K562 (cell line): ENCODE data around the gene MYL5. TPM values are rescaled to one million over a fixed set of nuclear protein-coding genes. Genes with fewer than 3 reads are reported as not detected.

Experiments
- ATAC-seq: fragments of 200-7000 bp; cut with Tn5 transposase; 3 replicates; pipeline ENCODE4 v1.9.1; 2020; ENCODE audit warnings: moderate library complexity
- BruUV-seq: library from RNA; stranded (reverse); fragments of 400-500 nt; replicated peaks from 2 replicates; lab custom pipeline; 2021; lab: Mats Ljungman, UMichigan
- CTCF ChIA-PET: fragments of 300-600 bp; formaldehyde crosslinking; extraction: SDS; loops from one replicate; lab custom pipeline; 2021; ENCODE audit warnings: low intra/inter-chr PET ratio; lab: Yijun Ruan, JAX
- POLR2A ChIA-PET: fragments of 300-600, 350-650 bp; sonication (Branson Sonifier 250); formaldehyde crosslinking; extraction: SDS; loops from one replicate; lab custom pipeline; 2021; ENCODE audit warnings: antibody characterized with exemption, inconsistent platforms; lab: Yijun Ruan, JAX
- DNase-seq, 4 experiments: peaks; one replicate each; pipeline versions ENCODE4 v3.0.0 to v3.0.0-alpha.2; 2011 to 2018; ENCODE audit warnings: low spot score in 3 of 4, mixed read lengths in 3 of 4; ENCODE audit errors: extremely low read depth in 1 of 4
- FAIRE-seq: peaks from 2 replicates; lab custom pipeline; 2011; peaks lifted over from hg19 to GRCh38; lab: Jason Lieb, UNC
- H2AFZ ChIP-seq: 2 replicates; pipeline ENCODE4 v1.6.0; 2011; ENCODE audit warnings: low read depth, low read length, control low read depth, inconsistent platforms
- H3K27ac ChIP-seq: fragments of 200-600 bp; 3 replicates; pipeline ENCODE4 v1.8.0; 2011; ENCODE audit warnings: low read depth, mild to moderate bottlenecking, control low read depth, inconsistent platforms, low read length, moderate library complexity, mixed read lengths; ENCODE audit errors: extremely low read depth
- H3K27me3 ChIP-seq, 2 experiments: fragments of 300-600 bp in 1 of 2; 2 replicates in 1 of 2; 3 replicates in 1 of 2; pipeline versions ENCODE4 v1.6.0 to v1.8.0; 2011; ENCODE audit warnings: inconsistent platforms in 2 of 2, low read length in 2 of 2, mild to moderate bottlenecking in 1 of 2, mixed read lengths in 1 of 2, moderate library complexity in 1 of 2; ENCODE audit not compliant: control insufficient read depth in 2 of 2, insufficient read depth in 2 of 2
- H3K36me3 ChIP-seq: fragments of 300-600 bp; 3 replicates; pipeline ENCODE4 v1.8.0; 2011; ENCODE audit warnings: mild to moderate bottlenecking, low read length, inconsistent platforms; ENCODE audit not compliant: control insufficient read depth, insufficient read depth
- H3K4me1 ChIP-seq, 2 experiments: fragments of 200-600 bp in 1 of 2; replicated peaks in 1 of 2; 2 replicates in 1 of 2; 3 replicates in 1 of 2; pipeline versions ENCODE4 v1.5.1 to v1.8.0; 2011; ENCODE audit warnings: inconsistent platforms in 2 of 2, low read length in 2 of 2, mild to moderate bottlenecking in 1 of 2, mixed read lengths in 1 of 2, moderate library complexity in 1 of 2; ENCODE audit not compliant: control insufficient read depth in 2 of 2, insufficient read depth in 2 of 2
- H3K4me2 ChIP-seq: 2 replicates; pipeline ENCODE4 v1.6.1; 2011; ENCODE audit warnings: low read length, control low read depth, inconsistent platforms, mixed read lengths; ENCODE audit not compliant: insufficient read depth
- H3K4me3 ChIP-seq: fragments of 200-600 bp; sonication (generic), shearing (Covaris generic); 2 replicates; pipeline ENCODE4 v1.5.1; 2016; ENCODE audit warnings: control low read depth, inconsistent platforms
- H3K79me2 ChIP-seq: fragments of 200-600 bp; 3 replicates; pipeline ENCODE4 v1.8.0; 2011; ENCODE audit warnings: low read length, inconsistent platforms; ENCODE audit not compliant: control insufficient read depth, insufficient read depth
- H3K9ac ChIP-seq, 2 experiments: 2 replicates each; pipeline versions ENCODE4 v1.6.0 to v1.6.1; 2011; ENCODE audit warnings: low read depth in 2 of 2, low read length in 2 of 2, control low read depth in 1 of 2, inconsistent platforms in 1 of 2, mild to moderate bottlenecking in 1 of 2, mixed read lengths in 1 of 2; ENCODE audit not compliant: insufficient read depth in 1 of 2
- H3K9me1 ChIP-seq: one replicate; pipeline ENCODE4 v1.6.0; 2011; ENCODE audit warnings: inconsistent platforms, mild to moderate bottlenecking, low read length, moderate library complexity; ENCODE audit not compliant: control insufficient read depth, insufficient read depth
- H3K9me3 ChIP-seq: replicated peaks from 2 replicates; pipeline ENCODE4 v1.5.1; 2011; ENCODE audit warnings: low read depth, low read length, inconsistent platforms; ENCODE audit not compliant: control insufficient read depth, insufficient read depth
- H4K20me1 ChIP-seq: replicated peaks from 2 replicates; pipeline ENCODE4 v1.6.1; 2011; ENCODE audit warnings: low read length, inconsistent platforms, mixed read lengths; ENCODE audit not compliant: control insufficient read depth, insufficient read depth
- ADNP ChIP-seq: fragments of 200-800 bp; sonication (Bioruptor generic); IDR thresholded peaks from 2 replicates; pipeline ENCODE4 v1.6.1; 2016; ENCODE audit warnings: missing genetic modification characterization, missing compliant biosample characterization
- CREM ChIP-seq: IDR thresholded peaks from 2 replicates; pipeline ENCODE4 v1.6.1; 2014; ENCODE audit warnings: antibody characterized with exemption, low read depth
- E2F6 ChIP-seq, 2 experiments: IDR thresholded peaks; 2 replicates each; pipeline ENCODE4 v1.6.1; 2011; ENCODE audit warnings: borderline replicate concordance in 1 of 2, control low read depth in 1 of 2, low read depth in 1 of 2, low read length in 1 of 2, mild to moderate bottlenecking in 1 of 2, mixed read lengths in 1 of 2, moderate library complexity in 1 of 2; ENCODE audit not compliant: insufficient read depth in 1 of 2, insufficient read length in 1 of 2, poor library complexity in 1 of 2, severe bottlenecking in 1 of 2; ENCODE audit errors: extremely low read depth in 1 of 2
- FOS ChIP-seq: IDR thresholded peaks from 3 replicates; pipeline ENCODE4 v1.6.1; 2011; ENCODE audit not compliant: insufficient read length; ENCODE audit errors: extremely low read depth
- GATA2 ChIP-seq: sonication (generic); formaldehyde crosslinking; IDR thresholded peaks from 2 replicates; pipeline ENCODE4 v1.4.0; 2020; ENCODE audit warnings: mild to moderate bottlenecking, missing genetic modification reagents
- MAFG ChIP-seq: fragments of 450-650 bp; conservative IDR thresholded peaks from 2 replicates; pipeline ENCODE4 v1.6.1; 2016; ENCODE audit warnings: missing genetic modification characterization, missing compliant biosample characterization
- MTA2 ChIP-seq: fragments of 450-650 bp; IDR thresholded peaks from 2 replicates; pipeline ENCODE4 v1.6.1; 2016; ENCODE audit warnings: low read depth
- POLR2G ChIP-seq: fragments of 200-400 bp; formaldehyde crosslinking; IDR thresholded peaks from 2 replicates; pipeline ENCODE4 v1.6.1; 2017; ENCODE audit warnings: low read depth, mild to moderate bottlenecking, antibody characterized with exemption, low read length, moderate library complexity
- SUPT5H ChIP-seq: fragments of 450-650 bp; IDR thresholded peaks from 2 replicates; pipeline ENCODE4 v1.6.1; 2016
- ZNF124 ChIP-seq: sonication (generic); formaldehyde crosslinking; IDR thresholded peaks from 2 replicates; pipeline ENCODE4 v1.8.1; 2022; ENCODE audit warnings: missing genetic modification reagents
- ZNF511 ChIP-seq: sonication (generic); formaldehyde crosslinking; IDR thresholded peaks from 2 replicates; pipeline ENCODE4 v1.8.0; 2022; ENCODE audit warnings: mild to moderate bottlenecking, missing genetic modification reagents
- ZNF644 ChIP-seq: fragments of 200-800 bp; sonication (Bioruptor generic); IDR thresholded peaks from 2 replicates; pipeline ENCODE4 v1.6.1; 2016; ENCODE audit warnings: low read depth, missing genetic modification characterization, missing compliant biosample characterization
- WGBS: fragments of 100-300 bp; shearing (Covaris generic); methylation state at CpG from one replicate; pipeline ENCODE4 v1.1.6; 2016; ENCODE audit warnings: low coverage, mixed read lengths; ENCODE audit not compliant: insufficient coverage; ENCODE audit errors: missing lambda C conversion rate; 5-methylcytosine and 5-hydroxymethylcytosine counted together
- in situ Hi-C: fragments of 300-500 bp; cut with MboI; formaldehyde crosslinking; loops from 4 replicates; pipeline ENCODE4 v1.15.0; 2018; ENCODE audit warnings: inconsistent platforms, mixed read lengths
- intact Hi-C: fragments of 100-400 bp; cut with micrococcal nuclease; formaldehyde crosslinking; loops from 2 replicates; pipeline ENCODE4 v1.14.2; 2022
- polyA plus RNA-seq, 8 experiments: library from polyadenylated mRNA; depleted of rRNA in 4 of 8; stranded (reverse) in 5 of 8; unstranded in 3 of 8; fragments of >200 nt; fragmentation: Nextera tagmentation in 2 of 8; fragmentation: Illumina TruSeq in 1 of 8; extraction: Ambion mirVana in 2 of 8; extraction: Trizol in 1 of 8; gene quantifications; 2 replicates each; pipeline versions ENCODE4 v1.2.1 to v1.2.3, GENCODE V29; 2011 to 2014; ENCODE audit warnings: inconsistent platforms in 1 of 8, missing spikeins in 1 of 8
- total RNA-seq, 7 experiments: library from RNA; depleted of rRNA in 6 of 7; stranded (reverse); fragments of >200 nt in 6 of 7; fragmentation: Illumina TruSeq in 2 of 7; extraction: Trizol in 2 of 7; gene quantifications; 2 replicates each; pipeline versions ENCODE4 v1.2.1 to v1.2.3, GENCODE V29; 2011 to 2021; ENCODE audit warnings: low replicate concordance in 1 of 7

The MYL5 gene
- total and polyA plus RNA-seq, 9 of the 15 experiments (the other 6 are each of a cell fraction or from before 2014, with no cell fraction given) = 1.4 to 10.0 (median 4.1) TPM

- no peak for DNase-seq
- H4K20me1 ChIP-seq = 0 out of 2 replicates have a peak, but pooled peaks cover 4% of the 10 kb centered on the region
- FAIRE-seq = no peak
- ChIA-PET POLR2A (interaction anchor here (0.6 kb wide), 1 partner anchor 191 kb away, joined by 3 read pairs; no protein-coding TSS in a partner anchor), CTCF (no interaction called here)
- no TSS peak for BruUV-seq
- no peaks in the 10 kb centered on the region for H3K27me3 ChIP-seq
- H3K9me3 ChIP-seq = no peaks in the 10 kb centered on the region
- peaks cover 16 to 98% of the 10 kb centered on the region in 2 experiments; a peak in 4 of 5 replicates for H3K4me1 ChIP-seq
- peaks cover 8% of the 10 kb centered on the region for H3K79me2 ChIP-seq
- in situ Hi-C loops = no loop called here
- H3K27ac ChIP-seq = no peak overlapping the region
- intact Hi-C loops = loop anchor here (5.0 to 10.0 kb wide), 3 partner anchors 55 to 305 kb away; partner anchors contain the start of gene IDUA
- H3K4me2 ChIP-seq = no peak overlapping the region
- H3K9me1 ChIP-seq = no peaks in the 10 kb centered on the region
- peak overlapping the region in 1 of 2 experiments; percentile 37; a peak in 2 of 4 replicates for H3K9ac ChIP-seq
- H2AFZ ChIP-seq = no peak overlapping the region
- H3K4me3 ChIP-seq = no peak overlapping the region
- no peak for ATAC-seq
- WGBS = 90% methylated on average over 8 of the region's 11 CpGs
- TF ChIP-seq ZNF124 (CRISPR knock-in tag) (no peak), POLR2G (peak; percentile 20; the same call in 1 of the 2 replicates)
- H3K36me3 ChIP-seq = no peaks in the 10 kb centered on the region
These were observed 5.3 kb downstream of the MYL5 start for GRCh38 chr4:679629-680028.

- DNase-seq (no peak), ATAC-seq (no peak), FAIRE-seq (no peak)
- Histone ChIP-seq H3K4me1 (peaks cover 16 to 98% of the 10 kb centered on the region in 2 experiments; a peak in 4 of 5 replicates), H3K36me3 (no peaks in the 10 kb centered on the region), H3K27me3 (no peaks in the 10 kb centered on the region), H3K4me2 (peak overlapping the region; percentile 50; the same call in 1 of the 2 replicates), H3K9me1 (no peaks in the 10 kb centered on the region), H3K79me2 (peaks cover 3% of the 10 kb centered on the region; the same call in 2 of the 3 replicates), H3K9me3 (no peaks in the 10 kb centered on the region), H2AFZ (no peak overlapping the region), H4K20me1 (0 out of 2 replicates have a peak, but pooled peaks cover 4% of the 10 kb centered on the region), H3K27ac (no peak overlapping the region), H3K4me3 (no peak overlapping the region), H3K9ac (peak overlapping the region in 1 of 2 experiments; percentile 90; a peak in 2 of 4 replicates)
- in situ Hi-C loops (no loop called here), intact Hi-C loops (loop anchor here (5.0 to 10.0 kb wide), 3 partner anchors 55 to 305 kb away; partner anchors contain the start of gene IDUA)
- POLR2A ChIA-PET = no interaction called here
- BruUV-seq = no TSS peak
- CTCF ChIA-PET = no interaction called here
- 100% methylated on average over 2 of the region's 9 CpGs for WGBS
- no peak for TF ChIP-seq CREM
- no peak for TF ChIP-seq FOS
- no peak for TF ChIP-seq ADNP (tag)
- no peak for TF ChIP-seq ZNF511 (CRISPR knock-in tag)
- no peak for TF ChIP-seq SUPT5H
- TF ChIP-seq MTA2 = no peak
- peak in 1 of 2 experiments; percentile 66 for TF ChIP-seq E2F6 (IDR thresholded peaks at IDR 0.05; ENCODE audit: borderline replicate concordance in 1 of 2, extremely low read depth in 1 of 2, insufficient read depth in 1 of 2, insufficient read length in 1 of 2, low read depth in 1 of 2, low read length in 1 of 2, poor library complexity in 1 of 2, severe bottlenecking in 1 of 2)
- TF ChIP-seq GATA2 (CRISPR knock-in tag) = no peak
- no peak for TF ChIP-seq MAFG (tag)
- no peak for TF ChIP-seq ZNF644 (tag)
These were observed 5.7 kb downstream of the MYL5 start for GRCh38 chr4:680091-680490.
